ENCODE results near the gene VPS13D. TPM values are rescaled to one million over a fixed set of nuclear protein-coding genes. Genes with fewer than 3 reads are reported as not detected.

VPS13D gene
- total and polyA plus RNA-seq, 4 donors: 10.2 to 68.3 (median 12.6) TPM

GRCh38 chr1:12279728-12280464, 50.1 kb downstream of the VPS13D start:
- 91% methylated on average over 4 of the region's 4 CpGs for WGBS
- peaks cover 4 to 65% (median 58%) of the 10 kb centered on the region in 4 donors for H3K36me3 ChIP-seq (ENCODE audit: control insufficient read depth in 4 of 4, insufficient read depth in 3 of 4, low read depth in 1 of 4, low read length in 3 of 4)
- H3K27me3 ChIP-seq (ENCODE audit: control insufficient read depth in 4 of 4, insufficient read depth in 4 of 4, low read length in 3 of 4): no peaks in the 10 kb centered on the region
- no peak for TF ChIP-seq FOXA2 (IDR thresholded peaks at IDR 0.05)
- no peak for TF ChIP-seq RXRA (IDR thresholded peaks at IDR 0.05)
- no peak for TF ChIP-seq GABPA (IDR thresholded peaks at IDR 0.05 in 1 of 2, conservative IDR thresholded peaks at IDR 0.05 in 1 of 2)
- no peak for TF ChIP-seq CTCF (IDR thresholded peaks at IDR 0.05; ENCODE audit: low read depth, low read length, missing input control)
- no peak for TF ChIP-seq EGR1 (IDR thresholded peaks at IDR 0.05; ENCODE audit: low read depth in 2 of 2)
- TF ChIP-seq TAF1 (conservative IDR thresholded peaks at IDR 0.05): no peak
- TF ChIP-seq NR2F2 (IDR thresholded peaks at IDR 0.05): no peak
- no peak for TF ChIP-seq RAD21 (IDR thresholded peaks at IDR 0.05)
- TF ChIP-seq SP1 (IDR thresholded peaks at IDR 0.05): no peak
- no peak for TF ChIP-seq HNF4G (IDR thresholded peaks at IDR 0.05)
- no peak for TF ChIP-seq JUND (IDR thresholded peaks at IDR 0.05)
- TF ChIP-seq ATF3 (IDR thresholded peaks at IDR 0.05): no peak
- no peak for TF ChIP-seq YY1 (IDR thresholded peaks at IDR 0.05)
- TF ChIP-seq ZBTB33 (IDR thresholded peaks at IDR 0.05): no peak
- DNase-seq (ENCODE audit: low spot score): no peak
- no peaks in the 10 kb centered on the region for H3K4me1 ChIP-seq (ENCODE audit: control insufficient read depth in 4 of 4, insufficient read depth in 4 of 4, low read length in 3 of 4)
- no peak overlapping the region for H3K4me3 ChIP-seq (ENCODE audit: low read depth in 1 of 3, low read length in 3 of 3)
- no peaks in the 10 kb centered on the region for H3K9me3 ChIP-seq (ENCODE audit: control insufficient read depth in 4 of 4, low read length in 3 of 4)
- no peak overlapping the region for H3K9ac ChIP-seq (ENCODE audit: low read depth in 1 of 2, low read length in 2 of 2)
- H3K27ac ChIP-seq (ENCODE audit: low read depth in 1 of 2, low read length in 2 of 2): no peak overlapping the region

DNA sequence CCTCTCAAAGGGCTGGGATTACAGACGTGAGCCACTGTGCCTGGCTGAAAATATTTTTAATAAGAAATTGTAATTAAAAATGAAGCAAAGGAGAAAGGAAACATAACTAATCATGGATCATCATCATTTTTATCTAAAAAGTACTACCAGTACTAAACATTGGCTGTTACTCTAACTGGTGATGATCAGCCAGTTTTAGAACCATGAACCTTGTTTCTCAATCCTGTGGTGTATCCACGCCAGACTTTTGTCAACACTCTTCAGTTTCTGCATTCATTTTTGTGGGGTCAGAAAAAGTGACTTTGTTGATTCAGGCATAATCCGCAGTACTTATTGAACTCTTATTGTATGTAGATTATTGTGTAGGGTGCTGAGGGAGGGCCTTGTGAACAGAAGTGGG, 52.3 kb downstream of the VPS13D start:
- peaks cover 2 to 54% (median 44%) of the 10 kb centered on the region in 4 donors for H3K36me3 ChIP-seq (ENCODE audit: control insufficient read depth in 4 of 4, insufficient read depth in 3 of 4, low read depth in 1 of 4, low read length in 3 of 4)
- H3K9me3 ChIP-seq (ENCODE audit: control insufficient read depth in 4 of 4, low read length in 3 of 4): no peaks in the 10 kb centered on the region
- TF ChIP-seq RXRA (IDR thresholded peaks at IDR 0.05) (no peak), HNF4A (conservative IDR thresholded peaks at IDR 0.05) (peak in 1 of 2 donors; percentile 20)
- DNase-seq (ENCODE audit: low spot score): no peak
- no peaks in the 10 kb centered on the region for H3K4me1 ChIP-seq (ENCODE audit: control insufficient read depth in 4 of 4, insufficient read depth in 4 of 4, low read length in 3 of 4)
- H3K4me3 ChIP-seq (ENCODE audit: low read depth in 1 of 3, low read length in 3 of 3): no peak overlapping the region
- H3K27ac ChIP-seq (ENCODE audit: low read depth in 1 of 2, low read length in 2 of 2): no peak overlapping the region
- no peaks in the 10 kb centered on the region for H3K27me3 ChIP-seq (ENCODE audit: control insufficient read depth in 4 of 4, insufficient read depth in 4 of 4, low read length in 3 of 4)
- H3K9ac ChIP-seq (ENCODE audit: low read depth in 1 of 2, low read length in 2 of 2): no peak overlapping the region
- WGBS: 59% methylated on average over 3 of the region's 3 CpGs

GRCh38 chr1:12284486-12284885, 54.7 kb downstream of the VPS13D start:
- Histone ChIP-seq H3K36me3 (ENCODE audit: control insufficient read depth in 4 of 4, insufficient read depth in 3 of 4, low read depth in 1 of 4, low read length in 3 of 4) (peaks cover 3 to 38% (median 33%) of the 10 kb centered on the region in 4 donors), H3K9ac (ENCODE audit: low read depth in 1 of 2, low read length in 2 of 2) (no peak overlapping the region), H3K9me3 (ENCODE audit: control insufficient read depth in 4 of 4, low read length in 3 of 4) (no peaks in the 10 kb centered on the region), H3K4me1 (ENCODE audit: control insufficient read depth in 4 of 4, insufficient read depth in 4 of 4, low read length in 3 of 4) (no peaks in the 10 kb centered on the region), H3K27ac (ENCODE audit: low read depth in 1 of 2, low read length in 2 of 2) (no peak overlapping the region), H3K4me3 (ENCODE audit: low read depth in 1 of 3, low read length in 3 of 3) (no peak overlapping the region), H3K27me3 (ENCODE audit: control insufficient read depth in 4 of 4, insufficient read depth in 4 of 4, low read length in 3 of 4) (no peaks in the 10 kb centered on the region)
- no peak for DNase-seq (ENCODE audit: low spot score)
- 98% methylated on average over 5 of the region's 5 CpGs for WGBS
- TF ChIP-seq MAX (IDR thresholded peaks at IDR 0.05) (no peak), RAD21 (IDR thresholded peaks at IDR 0.05) (no peak), YY1 (IDR thresholded peaks at IDR 0.05) (no peak), ATF3 (IDR thresholded peaks at IDR 0.05) (no peak), CTCF (IDR thresholded peaks at IDR 0.05; ENCODE audit: low read depth, low read length, missing input control) (no peak), REST (IDR thresholded peaks at IDR 0.05) (no peak), NR2F2 (IDR thresholded peaks at IDR 0.05) (no peak)

Measured in liver (tissue), 9 donors.